Measurements from ENCODE around the gene LCN1.

LCN1 gene

DNA sequence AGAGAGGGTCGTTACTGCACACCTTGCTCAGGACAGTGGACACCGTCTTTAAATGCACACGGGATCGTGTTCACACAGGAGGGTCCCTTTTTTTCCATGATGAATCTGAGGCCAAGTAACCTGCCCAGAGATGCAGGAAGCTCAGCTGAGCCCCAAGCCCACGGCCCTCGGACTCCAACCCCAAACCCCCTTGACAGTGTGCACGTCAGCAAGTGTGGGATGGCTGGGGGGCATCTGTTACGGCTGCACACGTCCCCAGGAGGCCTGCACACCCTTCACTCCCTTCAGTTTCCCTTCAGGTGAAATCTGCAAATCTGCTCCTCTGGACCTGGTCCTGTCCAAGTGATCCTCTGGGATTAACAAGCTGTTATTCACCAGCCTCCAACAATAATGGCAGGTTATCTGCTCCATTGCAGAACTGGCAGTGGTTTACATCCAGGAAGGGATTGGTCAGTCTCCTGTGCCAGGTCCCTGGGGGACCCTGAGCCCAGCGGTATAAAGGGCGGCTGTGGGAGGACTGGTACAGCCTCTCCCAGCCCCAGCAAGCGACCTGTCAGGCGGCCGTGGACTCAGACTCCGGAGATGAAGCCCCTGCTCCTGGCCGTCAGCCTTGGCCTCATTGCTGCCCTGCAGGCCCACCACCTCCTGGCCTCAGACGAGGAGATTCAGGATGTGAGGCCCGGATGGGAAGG lies at the start of gene LCN1:
Gene LCN1, plus strand, starts transcription at position 525 of the 692 bp plus-strand sequence. Its CDS starts 58 bp downstream, at position 583.
- no peak for DNase-seq

DNA sequence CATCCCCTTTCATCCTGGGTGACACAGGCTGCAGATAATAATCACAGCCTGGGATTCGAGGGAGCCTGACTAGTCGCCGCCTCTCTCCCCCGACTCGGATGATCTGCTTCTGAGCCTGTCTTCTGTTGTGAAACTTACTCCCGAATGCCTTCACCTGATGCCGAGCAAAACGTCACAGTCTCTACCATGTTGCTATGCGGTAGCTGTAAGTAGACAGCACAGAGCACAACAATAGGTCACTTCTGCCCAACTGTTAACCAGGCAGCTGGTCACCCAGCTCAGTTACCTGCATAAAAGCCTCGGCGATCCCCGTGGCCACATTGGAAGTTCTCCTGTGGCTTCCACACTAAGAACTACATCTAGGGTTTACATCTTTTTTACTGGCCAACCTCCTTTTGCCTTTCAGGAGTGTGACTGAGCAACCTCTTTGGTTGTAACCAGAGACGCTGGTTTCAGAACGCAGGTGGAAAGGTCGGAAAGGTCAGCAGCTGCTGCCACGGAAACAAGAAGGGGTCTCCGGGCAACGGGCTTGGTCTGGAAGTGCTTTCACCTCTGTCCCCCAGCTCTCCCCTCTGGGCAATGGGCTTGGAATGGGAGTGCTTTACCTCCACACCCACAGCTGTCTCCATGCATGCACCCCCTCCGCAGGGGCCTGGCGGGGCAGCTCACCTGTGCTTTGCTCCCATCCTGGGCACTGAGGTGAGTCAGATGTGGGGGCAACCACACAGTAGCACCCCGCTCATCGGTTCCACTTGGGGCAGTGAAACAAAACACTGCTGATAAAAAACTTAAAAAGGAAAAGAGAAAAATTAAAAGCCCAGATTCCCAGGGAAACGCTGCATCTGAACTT lies 49.2 kb upstream of the LCN1 start:
- DNase-seq, result peak; percentile 59

DNA sequence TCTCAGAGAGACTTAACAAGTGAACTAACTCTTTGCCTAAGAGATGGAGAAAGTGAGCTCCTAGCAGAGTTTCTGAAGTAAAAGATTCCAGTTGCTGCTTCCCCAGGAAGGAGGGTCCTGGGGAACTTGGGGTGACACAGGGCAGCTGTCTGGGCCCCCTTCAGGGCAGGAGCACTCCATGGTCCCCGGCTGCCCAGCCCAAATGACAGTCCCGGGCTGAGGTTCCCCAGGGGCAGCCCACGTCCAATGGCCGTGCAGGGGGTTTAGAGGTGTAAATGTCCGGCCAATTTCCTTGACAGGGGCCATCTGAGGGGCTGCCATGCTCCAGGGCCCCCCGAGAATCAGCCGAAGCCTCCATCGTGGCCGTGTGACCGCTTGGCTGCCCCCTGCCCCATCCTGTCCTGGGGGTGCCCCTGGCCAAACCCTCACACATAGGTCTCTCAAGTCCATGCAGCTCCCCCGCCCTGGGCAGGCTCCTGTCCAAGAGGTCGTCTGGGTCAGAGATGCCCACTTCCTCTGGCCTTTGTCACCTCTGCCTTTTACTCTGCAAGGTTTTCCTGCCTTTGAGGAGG lies 47.2 kb upstream of the LCN1 start:
- DNase-seq, result no peak

DNA sequence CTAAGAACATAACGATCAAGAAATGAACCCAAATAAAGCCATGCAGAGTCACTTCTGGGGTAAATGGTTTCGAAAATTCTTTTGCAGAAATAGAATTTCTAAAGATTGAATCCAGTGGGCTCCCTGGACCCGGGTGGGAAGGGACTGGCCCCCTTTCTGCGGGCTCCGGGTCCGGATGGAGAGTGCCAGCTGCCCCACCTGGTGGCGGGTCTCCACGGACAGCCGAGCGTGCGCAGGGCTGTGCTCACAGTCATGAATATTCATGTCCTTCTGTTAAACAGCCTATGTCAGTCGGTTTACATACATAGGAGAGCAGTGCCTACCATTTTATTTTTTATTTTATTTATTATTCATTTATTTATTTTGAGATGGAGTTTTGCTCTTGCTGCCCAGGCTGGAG lies 46.3 kb upstream of the LCN1 start:
- peak; percentile 60 for DNase-seq

DNA sequence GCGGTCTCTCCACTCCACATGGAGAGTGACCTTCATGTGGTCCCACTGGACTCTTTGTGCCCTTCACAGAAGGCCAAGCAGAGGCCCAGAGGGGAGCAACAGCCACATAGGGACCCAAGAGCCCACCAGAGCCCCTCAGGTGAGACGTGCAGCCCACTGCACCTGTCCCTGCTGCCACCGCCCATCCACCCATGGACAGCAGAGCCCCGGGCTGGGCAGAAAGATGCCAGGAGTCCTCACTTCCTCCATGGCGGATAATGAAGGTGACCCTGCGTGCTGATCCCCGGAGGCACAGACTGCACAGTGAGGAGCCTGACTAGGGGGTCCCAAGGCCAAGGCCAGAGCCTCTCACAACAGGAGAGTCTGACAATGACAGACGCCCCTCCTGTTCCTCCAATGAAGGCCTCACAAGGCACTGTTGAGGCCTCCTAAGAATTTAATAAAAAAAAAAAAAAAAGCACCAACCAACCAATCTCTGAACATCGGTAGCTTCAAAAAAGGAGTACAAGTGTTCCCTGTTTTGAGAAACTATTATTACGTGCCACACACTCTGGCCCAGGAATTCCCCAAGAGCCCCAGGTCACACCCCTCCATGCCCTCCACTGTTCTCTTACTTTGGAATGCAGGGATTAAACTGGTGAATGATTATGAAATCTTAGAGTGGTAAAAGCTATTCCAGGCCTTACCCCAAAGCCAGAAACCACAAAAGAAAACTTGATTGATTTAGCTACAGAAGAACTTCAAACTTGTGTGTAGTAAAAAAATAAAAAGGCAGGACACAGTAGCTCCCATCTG lies 44.5 kb upstream of the LCN1 start:
- no peak for DNase-seq

DNA sequence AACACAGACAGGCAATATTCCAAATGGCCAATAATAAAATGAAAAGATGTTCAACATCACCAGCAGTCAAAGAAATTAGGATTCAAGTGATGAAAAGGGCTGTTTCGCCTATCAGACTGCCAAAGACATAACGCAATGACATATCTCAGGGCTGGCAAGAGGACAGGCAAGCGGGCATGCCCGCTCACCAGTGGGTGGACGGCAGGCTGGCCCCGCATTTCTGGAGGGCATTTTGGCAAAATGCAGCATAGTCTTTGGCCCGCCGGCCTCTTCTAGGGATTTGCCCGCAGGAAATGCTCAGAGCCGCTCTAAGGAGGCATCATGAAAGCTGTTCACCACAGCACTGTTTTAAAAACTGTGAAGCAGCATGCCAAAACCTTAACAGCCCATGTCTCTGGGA lies 43.0 kb upstream of the LCN1 start:
- no peak for DNase-seq

DNA sequence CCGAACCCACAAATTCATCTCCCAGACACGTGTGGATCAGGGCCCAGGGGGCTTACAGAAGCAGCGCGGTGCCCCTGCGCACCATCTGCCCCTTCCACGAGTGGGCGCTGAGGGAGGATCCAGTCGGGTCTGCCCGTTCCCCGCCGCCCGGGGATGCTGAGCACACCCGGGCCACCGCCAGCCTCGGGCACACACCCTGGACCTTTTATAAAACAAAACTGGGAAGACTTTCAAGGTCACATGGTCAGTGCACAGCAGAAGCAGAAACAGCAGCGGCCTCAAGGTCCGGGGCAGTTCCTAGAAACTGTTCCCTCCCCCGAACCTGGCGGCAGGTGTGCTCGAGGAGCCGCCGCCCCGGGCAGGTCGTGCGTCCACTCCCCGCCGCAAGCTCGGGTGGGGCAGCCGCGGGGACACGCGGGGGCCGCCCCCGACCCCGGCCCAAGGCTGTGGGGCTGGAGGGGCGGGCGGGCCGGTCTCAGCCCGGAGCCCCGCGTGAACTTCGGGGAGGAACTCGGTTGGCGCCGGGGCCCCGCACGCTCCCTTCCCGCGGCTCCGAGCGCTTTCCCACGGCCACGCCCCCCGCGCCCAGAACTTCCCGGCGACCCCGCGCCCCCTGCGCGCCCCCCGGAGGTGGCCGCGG lies 42.3 kb upstream of the LCN1 start:
- DNase-seq, result peak; percentile 64

DNA sequence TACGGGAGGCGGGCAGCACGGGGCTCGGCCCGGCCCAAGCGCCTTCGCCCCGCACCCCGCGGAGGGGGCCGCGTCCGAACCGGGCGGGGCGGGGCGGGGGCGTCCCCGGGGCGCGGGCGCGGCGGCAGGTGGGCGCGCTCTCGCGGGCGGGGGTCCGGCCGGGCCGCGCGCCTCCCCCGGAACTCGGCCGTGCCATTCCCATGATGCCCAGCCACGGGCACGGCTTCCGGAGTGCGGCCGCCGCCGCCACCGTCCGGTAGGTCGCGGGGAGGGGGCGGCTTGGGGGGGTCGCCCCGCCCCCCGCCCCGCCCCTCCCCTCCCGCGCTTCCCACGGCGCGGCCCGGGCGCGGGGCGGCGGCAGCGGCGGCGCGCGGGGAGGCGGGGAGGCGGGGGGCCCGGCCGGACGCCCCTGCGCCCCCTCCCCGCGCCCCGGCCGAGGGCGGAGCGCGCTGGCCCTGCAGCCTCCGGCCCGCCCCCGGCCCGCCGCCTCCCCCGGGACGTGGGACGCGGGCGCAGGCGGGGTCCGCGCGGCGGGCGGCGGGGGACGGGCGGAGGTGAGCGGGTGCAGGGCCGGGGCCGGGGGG lies 41.7 kb upstream of the LCN1 start, which contains the start of gene PPP1R26:
Gene PPP1R26, plus strand, starts transcription at position 314 of the 584 bp plus-strand sequence. CDS start 4,729 bp downstream, outside the sequence.
- peak; percentile 83 for DNase-seq

DNA sequence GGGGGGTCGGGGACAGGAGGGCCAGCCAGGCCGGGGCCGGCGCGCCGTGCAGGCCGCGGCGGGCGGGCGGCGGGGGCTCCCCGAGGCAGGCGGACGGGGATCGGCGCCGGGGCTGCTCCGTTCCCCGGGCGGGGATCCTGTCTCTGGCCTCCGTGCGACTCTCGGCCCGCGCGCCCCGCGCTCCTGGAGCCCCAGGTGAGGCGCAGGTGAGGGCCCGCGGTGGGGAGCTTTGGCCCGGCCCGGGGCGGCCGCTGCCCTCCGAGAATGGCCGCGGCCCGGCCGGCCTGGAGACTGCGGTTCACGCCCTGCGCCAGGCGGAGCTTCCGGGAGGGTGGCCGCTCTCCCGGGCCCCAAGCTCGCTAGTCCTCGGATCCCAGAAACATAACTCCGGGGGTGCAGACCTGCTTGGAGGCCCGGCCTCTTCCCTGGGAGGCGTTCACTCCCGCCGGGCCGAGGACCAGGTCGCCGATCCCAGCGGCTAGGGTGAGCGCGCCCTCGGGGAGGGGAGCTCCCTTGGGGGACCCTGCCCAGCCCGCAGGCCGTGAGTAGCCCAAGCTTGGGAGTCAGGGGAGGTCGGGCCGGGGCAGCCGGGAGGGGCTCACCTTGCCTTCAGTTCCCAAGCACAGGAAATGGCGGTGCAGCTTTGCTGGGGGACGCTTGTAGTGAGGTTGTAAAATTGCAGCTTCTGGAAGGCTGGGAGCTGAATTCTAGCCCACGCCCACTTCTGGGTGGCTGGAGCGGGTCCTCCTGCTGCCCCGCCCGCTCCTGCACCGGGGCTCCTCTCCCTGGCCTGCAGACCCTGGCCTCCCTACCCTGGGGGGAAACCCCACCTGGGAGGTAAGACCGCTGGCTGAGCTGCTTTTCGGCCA lies 40.9 kb upstream of the LCN1 start:
- peak; percentile 63 for DNase-seq

DNA sequence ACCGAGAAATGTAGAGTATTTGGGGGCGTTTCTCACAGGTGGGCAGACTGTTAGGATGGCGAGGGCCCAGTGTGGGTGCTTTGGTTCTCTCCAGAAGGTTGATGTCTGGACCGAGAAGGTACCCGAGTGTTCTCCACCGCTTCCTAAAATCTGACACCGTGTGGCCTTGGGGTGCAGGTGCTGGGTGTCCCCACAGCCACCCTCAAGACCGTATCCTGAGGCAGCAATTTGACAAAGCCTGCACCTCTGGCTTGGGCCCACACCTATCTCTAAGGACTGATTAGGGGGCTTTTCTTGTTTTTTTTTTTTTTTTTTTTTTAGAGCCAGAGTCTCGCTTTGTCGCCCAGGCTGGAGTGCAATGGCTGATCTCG lies 40.3 kb upstream of the LCN1 start:
- no peak for DNase-seq

DNA sequence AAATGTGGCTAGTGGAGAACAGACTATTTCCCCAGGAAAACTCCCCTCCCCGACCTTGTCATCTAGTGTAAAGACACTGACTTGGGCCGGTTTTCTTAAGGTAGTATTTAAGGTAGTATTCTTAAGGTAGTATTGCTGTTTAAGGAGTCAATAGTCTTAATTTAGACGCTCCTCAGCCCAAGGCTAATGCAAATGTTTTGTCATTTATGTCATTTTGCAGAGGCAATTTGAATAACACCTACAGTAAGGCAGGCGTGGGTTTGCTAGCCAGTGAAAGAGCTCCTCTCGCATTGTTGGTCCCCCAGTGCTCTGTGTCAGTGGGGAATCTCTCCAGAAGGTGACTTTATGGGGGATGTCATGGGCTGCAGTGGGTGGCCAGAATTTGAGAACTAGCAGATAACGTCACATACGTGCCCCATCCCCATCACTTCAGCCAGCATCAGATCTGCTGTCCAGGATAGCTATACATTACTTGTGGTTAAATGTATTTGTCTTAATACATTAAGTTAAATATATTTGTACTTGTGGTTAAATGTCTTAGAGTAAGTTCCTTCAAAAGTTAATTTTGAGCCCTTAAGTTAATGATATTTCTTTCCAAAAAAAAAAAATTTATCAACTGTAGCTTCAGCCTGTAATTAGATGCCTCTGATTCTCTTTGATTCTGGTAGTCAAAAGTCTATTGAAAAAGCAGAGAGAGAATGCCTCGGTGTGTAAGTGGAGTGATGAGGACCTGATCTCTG lies 39.1 kb upstream of the LCN1 start:
- no peak for DNase-seq

DNA sequence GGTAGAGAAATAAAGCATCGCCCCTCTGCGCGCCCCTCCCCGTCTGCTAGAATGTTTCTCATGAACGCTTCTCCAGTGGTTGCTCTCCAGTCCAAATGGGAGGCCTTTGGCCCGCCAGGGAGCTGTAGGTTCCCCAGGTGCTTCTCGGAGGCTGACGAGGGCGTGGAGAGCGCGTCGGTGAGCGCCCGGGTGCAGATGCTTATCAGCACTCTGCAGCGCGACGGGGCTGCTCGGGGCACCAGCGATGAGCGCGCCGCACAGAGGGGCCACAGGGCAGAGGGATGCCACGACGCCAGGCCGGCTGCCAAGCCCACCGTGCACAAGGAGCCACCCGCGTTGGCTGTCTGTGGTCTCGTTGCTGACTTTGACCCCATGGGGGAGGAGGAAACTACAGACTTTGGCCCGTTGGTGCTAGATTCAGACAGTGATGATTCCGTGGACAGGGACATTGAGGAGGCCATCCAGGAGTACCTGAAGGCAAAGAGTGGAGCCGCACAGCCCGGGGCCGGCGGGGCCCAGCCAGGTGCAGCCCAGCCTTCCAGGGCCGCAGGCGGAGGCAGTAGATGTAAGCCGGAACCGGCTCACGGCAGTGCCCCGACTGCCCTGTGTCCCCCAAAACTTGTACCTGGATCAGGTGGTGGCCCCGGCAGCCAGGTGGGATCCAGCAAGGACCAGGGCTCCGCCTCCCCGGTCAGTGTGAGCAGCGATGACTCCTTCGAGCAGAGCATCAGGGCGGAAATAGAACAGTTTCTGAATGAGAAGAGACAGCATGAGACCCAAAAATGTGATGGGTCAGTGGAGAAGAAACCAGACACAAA lies 36.6 kb upstream of the LCN1 start:
- DNase-seq, result no peak

DNA sequence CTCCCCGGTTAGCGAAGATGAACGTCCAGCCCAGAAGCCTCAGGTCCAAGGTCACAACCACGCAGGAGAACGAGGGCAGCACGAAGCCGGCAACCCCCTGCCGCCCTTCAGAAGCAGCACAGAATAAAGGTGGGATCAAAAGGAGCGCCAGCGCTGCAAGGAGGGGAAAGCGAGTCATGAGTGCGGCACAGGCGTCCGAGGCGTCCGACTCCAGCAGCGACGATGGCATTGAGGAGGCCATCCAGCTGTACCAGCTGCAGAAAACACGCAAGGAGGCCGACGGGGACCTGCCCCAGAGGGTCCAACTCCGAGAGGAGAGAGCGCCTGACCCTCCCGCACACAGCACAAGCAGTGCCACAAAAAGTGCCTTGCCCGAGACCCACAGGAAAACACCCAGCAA lies 35.9 kb upstream of the LCN1 start:
- DNase-seq, result no peak

DNA sequence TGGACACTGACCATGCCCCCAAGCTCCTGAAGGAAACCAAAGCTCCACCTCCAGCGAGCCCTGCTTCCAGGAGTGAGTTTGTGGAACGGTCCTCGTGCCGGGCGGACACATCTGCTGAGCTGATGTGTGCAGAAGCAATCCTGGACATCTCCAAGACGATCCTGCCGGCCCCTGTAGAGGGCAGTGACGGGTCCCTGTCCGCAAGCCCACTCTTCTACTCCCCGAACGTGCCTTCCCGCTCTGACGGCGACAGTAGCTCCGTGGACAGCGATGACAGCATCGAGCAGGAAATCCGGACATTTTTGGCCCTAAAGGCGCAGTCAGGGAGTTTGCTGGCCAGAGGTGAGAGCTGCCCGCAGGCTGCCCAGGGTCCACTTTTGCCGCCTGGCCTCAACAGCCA lies 35.4 kb upstream of the LCN1 start:
- DNase-seq, result no peak

DNA sequence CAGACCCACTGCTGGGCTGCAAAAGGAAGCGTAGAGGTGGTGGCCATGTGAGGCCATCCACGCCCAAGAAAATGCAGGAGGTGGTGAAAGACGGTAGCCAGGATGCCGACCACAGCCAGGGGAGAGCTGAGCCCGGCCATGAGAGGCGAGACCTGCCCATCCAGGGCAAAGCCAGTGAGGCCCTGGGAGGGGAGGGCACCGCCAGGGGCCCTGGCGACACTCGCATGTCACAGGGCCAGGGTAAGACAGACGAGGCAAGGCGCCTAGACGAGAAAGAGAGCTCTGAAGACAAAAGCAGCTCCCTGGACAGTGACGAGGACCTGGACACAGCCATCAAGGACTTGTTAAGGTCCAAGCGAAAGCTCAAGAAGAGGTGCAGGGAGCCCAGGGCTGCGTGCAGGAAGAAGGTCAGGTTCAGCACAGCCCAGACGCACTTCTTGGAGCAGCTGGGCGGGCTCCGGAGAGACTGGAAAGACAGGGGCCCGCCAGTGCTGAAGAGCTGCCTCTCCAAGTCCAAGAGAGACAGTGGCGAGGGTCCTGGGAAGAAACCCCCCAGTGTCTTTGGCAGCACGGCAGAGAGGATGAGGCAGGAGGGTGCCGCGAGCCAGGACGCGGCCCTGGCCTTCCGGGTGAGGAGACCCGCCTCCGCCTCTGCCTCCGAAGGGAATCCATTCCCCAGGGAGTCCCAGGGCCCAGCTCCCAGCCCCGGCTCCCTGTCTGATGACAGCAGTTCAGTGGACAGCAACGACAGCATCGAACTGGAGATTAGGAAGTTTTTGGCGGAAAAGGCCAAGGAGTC lies 34.8 kb upstream of the LCN1 start:
- no peak for DNase-seq

DNA sequence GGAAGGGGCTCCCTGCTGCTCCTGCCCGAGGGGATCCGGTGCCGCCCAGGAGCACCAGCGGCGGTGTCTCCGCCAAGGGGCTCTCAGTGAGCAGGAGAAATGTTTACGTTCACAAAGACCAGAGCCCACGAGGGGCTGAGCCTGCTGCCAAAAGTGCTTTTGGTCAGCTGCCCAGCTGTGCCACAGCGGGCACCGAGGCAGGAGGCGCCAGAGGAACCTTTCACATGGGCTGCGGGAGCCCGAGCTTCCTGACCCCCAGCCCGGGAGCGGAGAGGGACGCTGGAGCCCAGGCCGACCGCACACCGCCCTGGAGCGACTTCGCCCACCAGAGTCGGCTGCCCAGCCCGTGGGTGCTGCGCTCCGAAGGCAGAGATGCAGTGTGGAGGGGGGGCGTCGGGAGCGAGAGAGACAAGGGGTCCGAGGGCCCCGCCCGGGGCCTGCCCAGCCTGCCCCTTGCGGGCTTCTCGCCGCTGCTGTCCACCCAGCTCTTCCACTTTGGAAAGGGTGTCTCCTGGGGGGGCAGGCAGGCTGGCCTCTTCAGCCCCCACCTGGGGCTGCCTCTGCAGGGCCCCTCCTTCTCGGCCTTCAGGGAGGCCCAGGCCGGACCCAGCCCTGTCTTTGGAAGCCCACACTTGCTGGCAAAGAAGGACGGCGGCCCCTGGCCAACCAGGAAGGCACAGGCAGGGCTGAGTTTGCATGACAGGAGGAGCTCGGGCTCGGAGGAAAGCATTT lies 33.8 kb upstream of the LCN1 start:
- DNase-seq, result no peak

DNA sequence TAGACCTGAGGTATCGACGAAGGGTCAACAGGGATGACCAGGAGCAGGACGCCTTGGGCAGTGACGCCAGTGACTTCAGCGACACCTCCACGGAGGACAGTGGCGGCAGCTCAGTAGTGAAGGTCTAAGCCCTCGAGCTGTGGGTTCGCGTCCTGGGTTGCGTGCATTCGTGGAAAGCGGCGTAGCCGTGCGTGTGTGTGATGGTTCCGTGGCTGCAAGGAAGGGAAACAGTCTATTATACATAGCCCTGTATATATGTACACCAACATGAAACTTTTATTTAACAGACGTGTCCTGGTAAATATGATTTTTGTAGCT lies 33.3 kb upstream of the LCN1 start:
- no peak for DNase-seq

DNA sequence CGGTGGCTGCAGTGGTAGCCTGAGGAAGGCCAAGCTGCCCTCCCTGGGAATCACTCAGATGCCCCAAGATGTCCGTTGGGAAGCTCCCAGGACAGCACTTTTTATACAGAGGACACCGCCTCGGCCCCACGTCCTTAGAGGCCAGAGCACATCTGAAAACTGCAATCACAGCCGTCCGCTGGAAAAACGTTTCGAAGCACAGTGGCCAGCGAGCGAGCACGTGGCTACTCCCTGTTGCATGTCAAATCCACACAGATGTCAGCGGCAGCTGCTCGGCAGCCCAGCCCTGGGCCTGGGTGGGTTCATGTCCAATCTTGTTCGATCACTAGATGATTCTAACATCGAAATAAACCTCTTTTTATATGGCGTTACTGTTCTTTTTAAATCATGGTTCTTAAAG lies 32.7 kb upstream of the LCN1 start:
- no peak for DNase-seq

Measured in NCI-H69 (cell line).